HepG2 (cell line): Measurements from ENCODE around the gene RPAP3. TPM values are rescaled to one million over a fixed set of nuclear protein-coding genes. Genes with fewer than 3 reads are reported as not detected.
A peak's percentile ranks its signal among the peaks of the same experiment; 100 is the strongest.

ENCODE experiments used
- ADNP ChIP-seq: sonication (generic); formaldehyde crosslinking; IDR thresholded peaks from 2 replicates; pipeline ENCODE4 v1.4.0; 2020; ENCODE audit warnings: missing genetic modification reagents
- CTCF ChIP-seq: sonication (generic); formaldehyde crosslinking; IDR thresholded peaks from 2 replicates; pipeline ENCODE4 v1.5.0; 2020; ENCODE audit warnings: mild to moderate bottlenecking, missing genetic modification reagents, moderate library complexity
- ELF1 ChIP-seq: sonication (generic); formaldehyde crosslinking; IDR thresholded peaks from 2 replicates; pipeline ENCODE4 v1.4.0; 2020; ENCODE audit warnings: missing genetic modification reagents
- ERF ChIP-seq: IDR thresholded peaks from 2 replicates; pipeline ENCODE4 v1.6.1; 2018; ENCODE audit warnings: missing biosample characterization, missing genetic modification reagents
- FOXP1 ChIP-seq, 2 experiments: fragments of 450-650 bp in 1 of 2; IDR thresholded peaks; 2 replicates each; pipeline ENCODE4 v1.6.1; 2017 to 2018; ENCODE audit warnings: antibody characterized with exemption in 1 of 2
- FOXP4 ChIP-seq: sonication (generic); formaldehyde crosslinking; IDR thresholded peaks from 2 replicates; pipeline ENCODE4 v1.4.0; 2020; ENCODE audit warnings: missing genetic modification reagents
- GATA4 ChIP-seq: sonication (generic); IDR thresholded peaks from 2 replicates; pipeline ENCODE4 v1.6.1; 2016; ENCODE audit warnings: antibody characterized with exemption, low read depth, borderline replicate concordance
- HOXA7 ChIP-seq: sonication (generic); formaldehyde crosslinking; IDR thresholded peaks from 2 replicates; pipeline ENCODE4 v1.8.1; 2022; ENCODE audit warnings: mild to moderate bottlenecking, missing genetic modification reagents, moderate library complexity
- KLF16 ChIP-seq, 2 experiments: sonication (generic) in 1 of 2; formaldehyde crosslinking in 1 of 2; IDR thresholded peaks; 2 replicates each; pipeline versions ENCODE4 v1.6.1 to v1.8.0; 2016 to 2023; ENCODE audit warnings: missing genetic modification reagents in 2 of 2, missing compliant biosample characterization in 1 of 2
- KMT2B ChIP-seq: IDR thresholded peaks from 2 replicates; pipeline ENCODE4 v1.6.1; 2016; ENCODE audit warnings: missing genetic modification reagents, missing compliant biosample characterization
- LCORL ChIP-seq, 2 experiments: fragments of 450-650 bp in 1 of 2; sonication (generic) in 1 of 2; formaldehyde crosslinking in 1 of 2; IDR thresholded peaks; 2 replicates each; pipeline versions ENCODE4 v1.5.0 to v1.6.1; 2017 to 2020; ENCODE audit warnings: antibody characterized with exemption in 1 of 2, missing genetic modification reagents in 1 of 2
- NFYB ChIP-seq: sonication (generic); formaldehyde crosslinking; IDR thresholded peaks from 2 replicates; pipeline ENCODE4 v1.4.0; 2020; ENCODE audit warnings: missing genetic modification reagents
- SP4 ChIP-seq: sonication (generic); formaldehyde crosslinking; IDR thresholded peaks from 2 replicates; pipeline ENCODE4 v1.8.1; 2023; ENCODE audit warnings: mild to moderate bottlenecking, missing genetic modification reagents
- STAG1 ChIP-seq: sonication (generic); formaldehyde crosslinking; IDR thresholded peaks from 2 replicates; pipeline ENCODE4 v1.4.0; 2020; ENCODE audit warnings: missing genetic modification reagents
- TCF12 ChIP-seq, 2 experiments: fragments of 450-650 bp in 1 of 2; sonication (generic) in 1 of 2; formaldehyde crosslinking in 1 of 2; IDR thresholded peaks; 2 replicates each; pipeline versions ENCODE4 v1.6.1 to v1.8.0; 2017 to 2022; ENCODE audit warnings: antibody characterized with exemption in 1 of 2, mild to moderate bottlenecking in 1 of 2, missing genetic modification reagents in 1 of 2, moderate library complexity in 1 of 2
- THRA ChIP-seq: sonication (generic); formaldehyde crosslinking; IDR thresholded peaks from 2 replicates; pipeline ENCODE4 v1.4.0; 2020; ENCODE audit warnings: missing genetic modification reagents, borderline replicate concordance
- ZNF24 ChIP-seq: fragments of 450-650 bp; IDR thresholded peaks from 2 replicates; pipeline ENCODE4 v1.6.1; 2017; ENCODE audit warnings: antibody characterized with exemption, mild to moderate bottlenecking
- ZNF280D ChIP-seq: sonication (generic); formaldehyde crosslinking; IDR thresholded peaks from 2 replicates; pipeline ENCODE4 v1.5.1; 2020; ENCODE audit warnings: mild to moderate bottlenecking, missing genetic modification reagents
- ZNF335 ChIP-seq: sonication (generic); formaldehyde crosslinking; IDR thresholded peaks from 2 replicates; pipeline ENCODE4 v1.4.0; 2020; ENCODE audit warnings: missing genetic modification reagents
- ZNF652 ChIP-seq: IDR thresholded peaks from 2 replicates; pipeline ENCODE4 v1.6.1; 2016; ENCODE audit warnings: low read depth, borderline replicate concordance
- ZNF878 ChIP-seq: sonication (generic); formaldehyde crosslinking; IDR thresholded peaks from 2 replicates; pipeline ENCODE4 v1.8.1; 2023; ENCODE audit warnings: mild to moderate bottlenecking, missing genetic modification reagents, moderate library complexity
- ZSCAN9 ChIP-seq: IDR thresholded peaks from 2 replicates; pipeline ENCODE4 v1.6.1; 2016; ENCODE audit warnings: borderline replicate concordance
- polyA plus RNA-seq, 8 experiments: library from polyadenylated mRNA; depleted of rRNA in 3 of 8; stranded (reverse) in 7 of 8; unstranded in 1 of 8; fragments of >200 nt; fragmentation: Illumina TruSeq in 4 of 8; extraction: Trizol in 4 of 8; gene quantifications; 2 replicates each; pipeline versions ENCODE4 v1.2.1 to v1.2.3, GENCODE V29; 2011 to 2016; ENCODE audit warnings: low read depth in 4 of 8, missing spikeins in 1 of 8, mixed read lengths in 1 of 8; ENCODE audit not compliant: insufficient read depth in 1 of 8
- total RNA-seq, 5 experiments: library from RNA; depleted of rRNA; stranded (reverse); fragments of >200 nt; fragmentation: Illumina TruSeq; extraction: Trizol; gene quantifications; 2 replicates each; pipeline ENCODE4 v1.2.3, GENCODE V29; 2016; ENCODE audit warnings: low read depth in 1 of 5

The RPAP3 gene
- total and polyA plus RNA-seq, 2 of the 13 experiments (the other 11 are each of a cell fraction or from before 2014, with no cell fraction given) = 8.8 to 32.8 TPM

- TF ChIP-seq GATA4 = peak; percentile 15; the same call in 1 of the 2 replicates
- 0 out of 2 replicates have a peak, but pooled peaks have one; percentile 73 for TF ChIP-seq ERF (CRISPR knock-in tag)
- TF ChIP-seq HOXA7 (CRISPR knock-in tag) = no peak
- TF ChIP-seq ZNF24 = no peak
- TF ChIP-seq FOXP1 (IDR thresholded peaks at IDR 0.05) = no peak
- TF ChIP-seq FOXP1 (CRISPR knock-in tag; IDR thresholded peaks at IDR 0.05) = peak; percentile 85
- TF ChIP-seq NFYB (CRISPR knock-in tag) = no peak
- peak; percentile 50 for TF ChIP-seq ELF1 (CRISPR knock-in tag)
- TF ChIP-seq ZNF280D (CRISPR knock-in tag) = peak; percentile 93
- peak; percentile 25; the same call in 1 of the 2 replicates for TF ChIP-seq SP4 (CRISPR knock-in tag)
- no peak for TF ChIP-seq CTCF
- no peak for TF ChIP-seq STAG1 (CRISPR knock-in tag)
- peak; percentile 87 for TF ChIP-seq LCORL (IDR thresholded peaks at IDR 0.05)
- TF ChIP-seq LCORL (CRISPR knock-in tag; IDR thresholded peaks at IDR 0.05) = peak; percentile 96
- TF ChIP-seq ADNP = 0 out of 2 replicates have a peak, but pooled peaks have one; percentile 38
- TF ChIP-seq ZNF335 = no peak
- TF ChIP-seq ZNF652 = peak; percentile 99
- TF ChIP-seq KMT2B (CRISPR knock-in tag) = peak; percentile 71
- TF ChIP-seq ZSCAN9 (CRISPR knock-in tag) = peak; percentile 87
- TF ChIP-seq KLF16 (CRISPR knock-in tag; IDR thresholded peaks at IDR 0.05) = peak in 1 of 2 experiments; percentile 60; a peak in 2 of 4 replicates
- TF ChIP-seq ZNF878 (CRISPR knock-in tag) = peak; percentile 70; the same call in 1 of the 2 replicates
- peak; percentile 68 for TF ChIP-seq FOXP4
- no peak for TF ChIP-seq TCF12 (IDR thresholded peaks at IDR 0.05)
- TF ChIP-seq TCF12 (CRISPR knock-in tag; IDR thresholded peaks at IDR 0.05) = 0 out of 2 replicates have a peak, but pooled peaks have one; percentile 56
- TF ChIP-seq THRA = peak; percentile 94
Measured at GRCh38 chr12:47652521-47653234, 53.2 kb downstream of the RPAP3 start (continued).
